NB4 (cell line): ENCODE results near the gene TACR3.
"Not testable (repeated sequence)": the region's sequence is repeated elsewhere in the genome, so short reads cannot be mapped to it uniquely, and the experiment has no call there.

Source experiments
- CTCF ChIP-seq: IDR thresholded peaks from one replicate; pipeline ENCODE4 v1.5.1; 2012; ENCODE audit warnings: low read depth, low read length
- MAX ChIP-seq: IDR thresholded peaks from 2 replicates; pipeline ENCODE4 v1.6.1; 2011; ENCODE audit warnings: low read depth, low read length
- MYC ChIP-seq: IDR thresholded peaks from 2 replicates; pipeline ENCODE4 v1.6.1; 2011; ENCODE audit warnings: low read depth, low read length
- POLR2A ChIP-seq: IDR thresholded peaks from 2 replicates; pipeline ENCODE4 v1.6.1; 2011; ENCODE audit warnings: mild to moderate bottlenecking; ENCODE audit not compliant: insufficient read length; ENCODE audit errors: extremely low read depth

GRCh38 chr4:103723150-103723549, 3.4 kb upstream of the TACR3 start:
- TF ChIP-seq CTCF, MAX, MYC, POLR2A: not testable (repeated sequence)
